ENCODE measurements around the gene RBMS2.

DNA sequence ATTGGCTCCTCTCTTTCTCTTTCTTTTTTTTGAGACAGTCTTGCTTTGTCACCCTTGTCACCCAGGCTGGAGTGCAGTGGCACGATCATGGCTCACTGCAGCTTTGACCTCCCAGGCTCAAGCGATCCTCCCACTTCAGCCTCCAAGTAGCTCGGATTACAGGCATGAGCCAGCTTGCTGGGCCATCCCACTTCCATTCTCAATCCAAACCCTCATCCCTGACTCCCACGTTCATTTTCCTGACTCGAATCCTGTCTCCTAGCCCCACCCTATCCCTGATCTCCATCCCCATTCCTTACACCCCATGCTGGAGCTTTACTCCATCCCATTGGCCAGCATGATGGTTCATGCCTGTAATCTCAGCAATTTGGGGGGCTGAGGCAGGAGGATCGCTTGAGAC, 45.5 kb upstream of the RBMS2 start:
- TF ChIP-seq, protein P1, sequence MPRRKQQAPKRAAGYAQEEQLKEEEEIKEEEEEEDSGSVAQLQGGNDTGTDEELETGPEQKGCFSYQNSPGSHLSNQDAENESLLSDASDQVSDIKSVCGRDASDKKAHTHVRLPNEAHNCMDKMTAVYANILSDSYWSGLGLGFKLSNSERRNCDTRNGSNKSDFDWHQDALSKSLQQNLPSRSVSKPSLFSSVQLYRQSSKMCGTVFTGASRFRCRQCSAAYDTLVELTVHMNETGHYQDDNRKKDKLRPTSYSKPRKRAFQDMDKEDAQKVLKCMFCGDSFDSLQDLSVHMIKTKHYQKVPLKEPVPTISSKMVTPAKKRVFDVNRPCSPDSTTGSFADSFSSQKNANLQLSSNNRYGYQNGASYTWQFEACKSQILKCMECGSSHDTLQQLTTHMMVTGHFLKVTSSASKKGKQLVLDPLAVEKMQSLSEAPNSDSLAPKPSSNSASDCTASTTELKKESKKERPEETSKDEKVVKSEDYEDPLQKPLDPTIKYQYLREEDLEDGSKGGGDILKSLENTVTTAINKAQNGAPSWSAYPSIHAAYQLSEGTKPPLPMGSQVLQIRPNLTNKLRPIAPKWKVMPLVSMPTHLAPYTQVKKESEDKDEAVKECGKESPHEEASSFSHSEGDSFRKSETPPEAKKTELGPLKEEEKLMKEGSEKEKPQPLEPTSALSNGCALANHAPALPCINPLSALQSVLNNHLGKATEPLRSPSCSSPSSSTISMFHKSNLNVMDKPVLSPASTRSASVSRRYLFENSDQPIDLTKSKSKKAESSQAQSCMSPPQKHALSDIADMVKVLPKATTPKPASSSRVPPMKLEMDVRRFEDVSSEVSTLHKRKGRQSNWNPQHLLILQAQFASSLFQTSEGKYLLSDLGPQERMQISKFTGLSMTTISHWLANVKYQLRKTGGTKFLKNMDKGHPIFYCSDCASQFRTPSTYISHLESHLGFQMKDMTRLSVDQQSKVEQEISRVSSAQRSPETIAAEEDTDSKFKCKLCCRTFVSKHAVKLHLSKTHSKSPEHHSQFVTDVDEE (CRISPR knock-in tag; IDR thresholded peaks at IDR 0.05) = no peak
- TF ChIP-seq ZFP3 (CRISPR knock-in tag; IDR thresholded peaks at IDR 0.05) (no peak), ZNF70 (CRISPR knock-in tag; IDR thresholded peaks at IDR 0.05) (no peak), ZNF565 (CRISPR knock-in tag; conservative IDR thresholded peaks at IDR 0.05; ENCODE audit: low read depth) (no peak), ZC3H10 (CRISPR knock-in tag; IDR thresholded peaks at IDR 0.05) (no peak), RARB (CRISPR knock-in tag; IDR thresholded peaks at IDR 0.05) (no peak), ZNF8 (CRISPR knock-in tag; IDR thresholded peaks at IDR 0.05) (no peak), ESRRG (CRISPR knock-in tag; IDR thresholded peaks at IDR 0.05) (no peak), SNAI2 (CRISPR knock-in tag; IDR thresholded peaks at IDR 0.05) (no peak)
- TF ChIP-seq, protein P2, sequence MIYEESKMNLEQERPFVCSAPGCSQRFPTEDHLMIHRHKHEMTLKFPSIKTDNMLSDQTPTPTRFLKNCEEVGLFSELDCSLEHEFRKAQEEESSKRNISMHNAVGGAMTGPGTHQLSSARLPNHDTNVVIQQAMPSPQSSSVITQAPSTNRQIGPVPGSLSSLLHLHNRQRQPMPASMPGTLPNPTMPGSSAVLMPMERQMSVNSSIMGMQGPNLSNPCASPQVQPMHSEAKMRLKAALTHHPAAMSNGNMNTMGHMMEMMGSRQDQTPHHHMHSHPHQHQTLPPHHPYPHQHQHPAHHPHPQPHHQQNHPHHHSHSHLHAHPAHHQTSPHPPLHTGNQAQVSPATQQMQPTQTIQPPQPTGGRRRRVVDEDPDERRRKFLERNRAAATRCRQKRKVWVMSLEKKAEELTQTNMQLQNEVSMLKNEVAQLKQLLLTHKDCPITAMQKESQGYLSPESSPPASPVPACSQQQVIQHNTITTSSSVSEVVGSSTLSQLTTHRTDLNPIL (CRISPR knock-in tag; IDR thresholded peaks at IDR 0.05; ENCODE audit: low read depth) = no peak
- TF ChIP-seq, protein P3, sequence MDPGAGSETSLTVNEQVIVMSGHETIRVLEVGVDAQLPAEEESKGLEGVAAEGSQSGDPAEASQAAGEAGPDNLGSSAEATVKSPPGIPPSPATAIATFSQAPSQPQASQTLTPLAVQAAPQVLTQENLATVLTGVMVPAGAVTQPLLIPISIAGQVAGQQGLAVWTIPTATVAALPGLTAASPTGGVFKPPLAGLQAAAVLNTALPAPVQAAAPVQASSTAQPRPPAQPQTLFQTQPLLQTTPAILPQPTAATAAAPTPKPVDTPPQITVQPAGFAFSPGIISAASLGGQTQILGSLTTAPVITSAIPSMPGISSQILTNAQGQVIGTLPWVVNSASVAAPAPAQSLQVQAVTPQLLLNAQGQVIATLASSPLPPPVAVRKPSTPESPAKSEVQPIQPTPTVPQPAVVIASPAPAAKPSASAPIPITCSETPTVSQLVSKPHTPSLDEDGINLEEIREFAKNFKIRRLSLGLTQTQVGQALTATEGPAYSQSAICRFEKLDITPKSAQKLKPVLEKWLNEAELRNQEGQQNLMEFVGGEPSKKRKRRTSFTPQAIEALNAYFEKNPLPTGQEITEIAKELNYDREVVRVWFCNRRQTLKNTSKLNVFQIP (CRISPR knock-in tag; IDR thresholded peaks at IDR 0.05; ENCODE audit: borderline replicate concordance, low read depth) = no peak
